Stimulated activated naive CD8-positive, alpha-beta T cell treated with anti-CD3 and anti-CD28 coated beads, Interleukin-15, Interleukin-2, amounts not matched to agents 100 ng/mL and 50 ng/mL, for 24 hours (primary cell): Measurements from ENCODE around the gene CAMTA1.
A peak's percentile ranks its signal among the peaks of the same experiment; 100 is the strongest.

ENCODE experiments used
- H3K27ac Mint-ChIP-seq: one replicate; pipeline ENCODE4 v1.8.0; 2021; ENCODE audit warnings: mild to moderate bottlenecking, mixed read lengths
- H3K27me3 Mint-ChIP-seq: one replicate; pipeline ENCODE4 v1.8.0; 2021; ENCODE audit warnings: mixed read lengths
- H3K36me3 Mint-ChIP-seq: one replicate; pipeline ENCODE4 v1.8.0; 2021; ENCODE audit warnings: low read depth, mixed read lengths
- H3K4me1 Mint-ChIP-seq: one replicate; pipeline ENCODE4 v1.8.0; 2021; ENCODE audit warnings: low read depth, mixed read lengths
- H3K4me3 Mint-ChIP-seq: one replicate; pipeline ENCODE4 v1.8.0; 2021; ENCODE audit warnings: mild to moderate bottlenecking, mixed read lengths
- H3K9me3 Mint-ChIP-seq: one replicate; pipeline ENCODE4 v1.8.0; 2021; ENCODE audit warnings: mixed read lengths

CAMTA1 gene

DNA sequence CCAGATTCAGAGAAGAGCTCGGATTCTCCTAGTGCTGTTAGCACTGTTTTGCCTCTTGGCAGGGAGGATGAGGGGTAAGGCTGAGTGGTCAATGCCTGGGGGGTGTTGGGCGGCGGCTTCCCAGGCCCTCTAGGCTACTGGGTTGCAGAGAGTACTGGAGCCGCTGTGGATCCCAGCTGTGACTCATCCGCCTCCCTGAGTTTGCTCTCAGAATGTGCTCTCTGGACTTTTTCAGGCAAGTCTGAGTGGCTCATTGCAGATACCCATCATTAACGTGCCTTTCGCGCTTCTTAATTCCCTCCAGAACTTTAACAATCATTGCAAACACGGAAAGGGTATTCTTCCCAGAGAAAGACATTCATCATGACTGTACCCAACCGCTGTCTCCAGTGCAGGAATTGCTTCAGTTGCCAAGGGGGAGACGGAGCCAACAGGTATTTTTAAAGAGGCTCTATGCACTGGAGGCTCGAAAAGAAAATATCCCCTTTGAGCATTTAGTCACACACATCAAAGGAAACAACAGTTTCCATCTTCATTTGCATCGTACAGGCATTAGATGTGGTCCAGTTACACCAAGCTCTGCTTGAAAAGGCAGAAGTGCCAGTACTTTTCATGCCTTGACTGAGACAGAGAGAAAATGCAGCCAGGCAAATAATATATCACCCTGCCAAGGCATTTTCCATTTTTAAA lies 14.4 kb upstream of the CAMTA1 start:
- Mint-ChIP-seq H3K27ac (no peak overlapping the region), H3K27me3 (peaks cover 8% of the 10 kb centered on the region), H3K9me3 (no peaks in the 10 kb centered on the region), H3K4me1 (peaks cover 7% of the 10 kb centered on the region), H3K4me3 (no peak overlapping the region), H3K36me3 (no peaks in the 10 kb centered on the region)

DNA sequence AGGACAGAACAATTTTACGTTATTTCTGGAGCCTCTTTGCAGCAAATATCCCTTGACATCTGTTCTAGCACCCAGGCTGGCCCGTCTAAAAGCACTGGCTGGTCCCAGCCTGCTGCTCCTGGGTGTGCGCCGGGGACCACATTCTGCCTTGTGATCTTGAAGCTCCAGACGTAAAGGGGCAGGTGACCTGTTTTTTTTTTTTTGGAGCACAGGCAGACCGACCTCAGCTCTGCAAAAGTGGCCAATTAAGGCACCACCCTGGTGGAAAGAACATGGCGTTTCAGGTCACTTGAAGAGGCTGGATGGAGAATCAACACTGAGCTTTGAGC lies 13.8 kb upstream of the CAMTA1 start:
- Mint-ChIP-seq H3K9me3 (peaks cover 3% of the 10 kb centered on the region), H3K4me3 (no peak overlapping the region), H3K36me3 (no peaks in the 10 kb centered on the region), H3K27ac (no peak overlapping the region), H3K27me3 (peaks cover 8% of the 10 kb centered on the region), H3K4me1 (peaks cover 7% of the 10 kb centered on the region)

DNA sequence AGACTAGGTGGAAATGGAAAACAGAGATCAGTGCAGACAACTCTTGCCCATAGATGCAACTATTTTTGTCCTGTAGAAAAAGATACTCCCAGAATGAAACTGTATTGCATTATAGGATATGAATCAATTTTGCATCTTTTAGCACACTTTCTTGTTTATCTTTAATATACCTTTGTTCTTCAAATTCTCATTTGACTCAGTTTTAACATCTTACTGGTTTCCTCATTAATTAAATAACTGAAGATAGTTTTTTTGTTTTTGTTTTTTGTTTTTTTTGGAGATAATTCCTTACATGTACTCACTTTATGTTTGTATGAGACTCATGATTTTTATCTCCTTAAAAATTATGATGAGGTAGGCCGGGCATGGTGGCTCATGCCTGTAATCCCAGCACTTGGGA lies 10.9 kb upstream of the CAMTA1 start:
- H3K27me3 Mint-ChIP-seq, result peaks cover 8% of the 10 kb centered on the region
- no peaks in the 10 kb centered on the region for H3K36me3 Mint-ChIP-seq
- H3K9me3 Mint-ChIP-seq, result peaks cover 3% of the 10 kb centered on the region
- no peak overlapping the region for H3K4me3 Mint-ChIP-seq
- H3K27ac Mint-ChIP-seq, result no peak overlapping the region
- H3K4me1 Mint-ChIP-seq, result peaks cover 14% of the 10 kb centered on the region

DNA sequence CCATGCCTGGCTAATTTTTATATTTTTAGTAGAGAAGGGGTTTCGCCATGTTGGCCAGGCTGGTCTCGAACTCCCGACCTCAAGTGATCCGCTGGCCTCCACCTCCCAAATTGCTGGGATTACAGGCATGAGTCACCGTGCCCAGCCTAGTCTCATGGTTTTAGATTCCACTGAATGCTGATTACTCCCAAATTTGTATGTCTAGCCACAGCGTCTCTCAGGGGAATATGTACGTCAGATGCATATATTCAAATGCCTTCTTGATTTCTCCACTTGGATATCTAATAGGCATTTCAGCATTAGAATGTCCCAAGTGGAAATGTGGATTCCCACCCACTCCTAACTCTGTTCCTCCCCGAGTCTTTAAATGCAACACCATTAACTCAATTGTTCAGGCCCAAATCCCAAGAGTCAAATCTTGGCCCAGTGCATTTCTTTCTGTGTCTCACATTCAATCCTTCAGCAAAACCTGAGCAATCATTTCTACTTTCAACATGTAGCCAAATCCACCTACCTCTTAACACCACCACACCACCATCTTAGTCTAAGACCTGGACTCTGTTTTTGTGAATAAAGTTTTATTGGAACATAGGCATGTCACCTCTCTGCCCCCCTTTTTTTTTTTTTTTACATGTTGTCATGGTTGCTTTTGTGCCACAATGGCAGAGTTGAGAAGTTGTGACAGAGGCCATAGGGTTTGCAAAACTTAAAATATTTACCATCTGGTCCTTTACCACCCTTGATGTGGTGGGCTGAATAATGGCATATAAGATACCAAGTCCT lies 9.8 kb upstream of the CAMTA1 start:
- no peak overlapping the region for H3K4me3 Mint-ChIP-seq
- H3K4me1 Mint-ChIP-seq, result peaks cover 15% of the 10 kb centered on the region
- H3K27me3 Mint-ChIP-seq, result peaks cover 8% of the 10 kb centered on the region
- peaks cover 3% of the 10 kb centered on the region for H3K9me3 Mint-ChIP-seq
- no peaks in the 10 kb centered on the region for H3K36me3 Mint-ChIP-seq
- H3K27ac Mint-ChIP-seq, result no peak overlapping the region

DNA sequence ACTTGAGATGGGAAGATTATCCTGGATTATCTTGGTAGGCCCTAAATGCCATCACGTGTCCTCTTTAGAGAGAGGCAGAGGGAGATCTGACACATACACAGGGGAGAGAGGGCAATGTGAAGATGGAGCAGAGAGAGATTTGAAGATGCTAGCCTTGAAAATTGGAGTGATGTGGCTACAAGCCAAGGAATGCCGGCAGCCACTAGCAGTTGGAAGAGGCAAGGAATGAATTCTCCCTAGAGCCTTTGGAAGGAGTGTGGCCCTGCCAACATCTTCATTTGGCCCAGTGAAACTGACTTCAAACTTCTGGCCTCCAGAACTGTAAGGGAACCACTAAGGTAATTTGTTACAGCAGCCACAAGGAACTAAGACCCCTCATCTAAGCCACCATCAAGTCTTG lies 8.9 kb upstream of the CAMTA1 start:
- no peaks in the 10 kb centered on the region for H3K36me3 Mint-ChIP-seq
- no peak overlapping the region for H3K27ac Mint-ChIP-seq
- peaks cover 15% of the 10 kb centered on the region for H3K4me1 Mint-ChIP-seq
- no peak overlapping the region for H3K4me3 Mint-ChIP-seq
- peaks cover 4% of the 10 kb centered on the region for H3K27me3 Mint-ChIP-seq
- peaks cover 3% of the 10 kb centered on the region for H3K9me3 Mint-ChIP-seq

DNA sequence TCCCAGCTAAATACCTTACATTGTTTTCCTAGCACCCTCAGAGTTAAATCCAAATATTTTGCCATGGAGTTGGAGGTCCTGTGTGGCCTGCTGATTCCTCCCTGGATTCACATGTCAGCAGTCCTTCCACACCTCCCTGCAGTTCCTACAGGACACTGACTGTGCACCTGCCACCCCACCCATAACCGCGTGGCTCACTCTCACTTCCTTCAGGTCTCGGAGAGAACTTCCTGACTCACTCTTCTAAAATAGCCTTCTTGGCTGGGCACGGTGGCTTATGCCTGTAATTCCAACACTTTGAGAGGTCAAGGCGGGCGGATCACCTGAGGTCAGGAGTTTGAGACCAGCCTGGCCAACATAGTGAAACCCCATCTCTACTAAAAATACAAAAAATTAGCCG lies 8.4 kb upstream of the CAMTA1 start:
- no peak overlapping the region for H3K27ac Mint-ChIP-seq
- H3K9me3 Mint-ChIP-seq, result peaks cover 3% of the 10 kb centered on the region
- H3K4me3 Mint-ChIP-seq, result no peak overlapping the region
- peaks cover 12% of the 10 kb centered on the region for H3K4me1 Mint-ChIP-seq
- H3K36me3 Mint-ChIP-seq, result no peaks in the 10 kb centered on the region
- peaks cover 4% of the 10 kb centered on the region for H3K27me3 Mint-ChIP-seq

DNA sequence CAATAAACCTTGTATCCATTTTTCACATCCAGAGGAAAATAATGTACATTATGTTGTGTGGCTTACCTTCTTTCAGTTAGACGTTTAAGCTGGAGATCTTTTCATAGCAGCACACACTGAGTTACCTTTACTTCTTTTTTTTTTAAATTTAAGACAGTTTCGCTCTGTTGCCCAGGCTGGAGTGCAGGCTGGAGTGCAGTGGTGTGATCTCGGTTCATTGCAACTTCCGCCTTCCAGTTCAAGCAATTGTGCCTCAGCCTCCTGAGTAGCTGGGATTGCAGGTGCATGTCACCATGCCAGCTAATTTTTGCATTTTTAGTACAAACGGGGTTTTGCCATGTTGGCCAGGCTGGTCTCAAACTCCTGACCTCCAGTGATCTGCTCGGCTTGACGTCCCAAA lies 7.4 kb upstream of the CAMTA1 start:
- peaks cover 3% of the 10 kb centered on the region for H3K9me3 Mint-ChIP-seq
- no peak overlapping the region for H3K27ac Mint-ChIP-seq
- H3K27me3 Mint-ChIP-seq, result no peaks in the 10 kb centered on the region
- H3K4me3 Mint-ChIP-seq, result no peak overlapping the region
- H3K4me1 Mint-ChIP-seq, result peaks cover 8% of the 10 kb centered on the region
- H3K36me3 Mint-ChIP-seq, result no peaks in the 10 kb centered on the region

DNA sequence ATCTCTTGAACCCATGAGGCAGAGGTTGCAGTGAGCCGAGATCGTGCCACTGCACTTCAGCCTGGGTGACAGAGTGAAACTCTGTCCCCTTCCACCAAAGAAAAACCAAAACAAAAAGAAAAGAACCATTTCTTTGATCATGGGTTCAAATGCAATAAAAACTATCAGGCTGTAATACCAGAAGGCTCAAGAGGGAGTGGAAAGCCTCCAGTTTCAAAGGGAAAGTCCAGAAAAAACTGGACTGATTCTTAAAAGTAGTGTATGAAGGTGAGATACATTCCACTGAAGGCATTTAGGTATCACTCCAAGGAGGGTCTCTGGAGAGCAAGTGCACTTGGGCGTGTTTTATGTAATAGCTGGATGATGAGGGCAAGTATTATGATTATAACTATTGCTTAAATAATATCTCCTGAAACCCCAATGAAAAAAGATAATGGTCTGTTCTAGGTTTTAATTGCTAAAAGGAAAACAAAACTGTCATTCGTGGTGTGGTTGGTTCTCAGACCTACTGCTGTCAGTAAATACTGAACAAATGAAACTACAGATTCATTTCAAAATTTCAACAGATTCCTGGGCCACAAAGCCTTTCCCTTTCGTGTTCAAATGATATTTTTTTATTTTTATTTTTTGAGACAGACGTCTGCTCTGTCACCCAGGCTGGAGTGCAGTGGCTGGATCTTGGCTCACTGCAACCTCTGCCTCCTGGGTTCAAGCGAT lies 6.0 kb upstream of the CAMTA1 start:
- Mint-ChIP-seq H3K4me3 (no peak overlapping the region), H3K27me3 (no peaks in the 10 kb centered on the region), H3K4me1 (peaks cover 18% of the 10 kb centered on the region), H3K9me3 (peaks cover 3% of the 10 kb centered on the region), H3K27ac (no peak overlapping the region), H3K36me3 (no peaks in the 10 kb centered on the region)

DNA sequence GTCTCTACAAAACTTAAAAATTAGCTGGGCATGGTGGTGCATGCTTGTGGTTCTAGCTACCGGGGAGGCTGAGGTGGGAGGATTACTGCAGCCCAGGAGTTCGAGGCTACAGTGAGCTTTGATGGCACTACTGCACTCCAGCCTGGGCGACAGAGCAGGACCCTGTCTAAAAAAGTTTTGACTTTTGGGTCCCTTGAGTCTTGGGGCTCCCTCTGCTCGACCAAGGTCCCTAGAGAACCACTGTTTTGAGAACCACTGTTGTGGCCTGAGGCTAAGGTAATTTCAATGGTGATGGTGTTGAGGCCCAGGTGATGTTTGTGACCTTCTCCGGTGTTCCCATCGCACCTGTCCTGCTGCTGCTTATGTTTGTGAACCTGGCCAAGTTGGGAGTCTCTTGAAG lies 3.1 kb upstream of the CAMTA1 start:
- peaks cover 24% of the 10 kb centered on the region for H3K4me1 Mint-ChIP-seq
- no peaks in the 10 kb centered on the region for H3K9me3 Mint-ChIP-seq
- no peak overlapping the region for H3K4me3 Mint-ChIP-seq
- H3K27ac Mint-ChIP-seq, result no peak overlapping the region
- peaks cover 2% of the 10 kb centered on the region for H3K36me3 Mint-ChIP-seq
- no peaks in the 10 kb centered on the region for H3K27me3 Mint-ChIP-seq

DNA sequence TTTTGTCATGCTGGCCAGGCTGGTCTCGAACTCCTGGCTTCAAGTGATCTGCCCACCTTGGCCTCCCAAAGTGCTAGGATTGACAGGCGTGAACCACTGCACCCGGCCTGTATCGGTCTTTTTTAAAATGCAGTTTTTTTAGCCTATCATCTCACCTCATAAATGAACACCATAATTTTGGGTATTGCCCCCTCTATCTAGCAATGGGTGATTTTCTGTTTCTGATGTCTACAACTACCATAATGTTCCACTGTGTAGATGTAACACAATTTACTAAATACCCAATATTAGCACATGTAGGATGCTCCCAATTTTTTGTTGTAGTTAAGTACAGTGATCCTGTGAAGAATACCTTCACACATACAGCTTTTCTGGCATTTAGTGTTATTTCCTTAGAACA lies 2.0 kb upstream of the CAMTA1 start:
- Mint-ChIP-seq H3K27ac (no peak overlapping the region), H3K36me3 (peaks cover 9% of the 10 kb centered on the region), H3K4me3 (peak overlapping the region; percentile 81), H3K4me1 (peaks cover 35% of the 10 kb centered on the region), H3K9me3 (no peaks in the 10 kb centered on the region), H3K27me3 (no peaks in the 10 kb centered on the region)

DNA sequence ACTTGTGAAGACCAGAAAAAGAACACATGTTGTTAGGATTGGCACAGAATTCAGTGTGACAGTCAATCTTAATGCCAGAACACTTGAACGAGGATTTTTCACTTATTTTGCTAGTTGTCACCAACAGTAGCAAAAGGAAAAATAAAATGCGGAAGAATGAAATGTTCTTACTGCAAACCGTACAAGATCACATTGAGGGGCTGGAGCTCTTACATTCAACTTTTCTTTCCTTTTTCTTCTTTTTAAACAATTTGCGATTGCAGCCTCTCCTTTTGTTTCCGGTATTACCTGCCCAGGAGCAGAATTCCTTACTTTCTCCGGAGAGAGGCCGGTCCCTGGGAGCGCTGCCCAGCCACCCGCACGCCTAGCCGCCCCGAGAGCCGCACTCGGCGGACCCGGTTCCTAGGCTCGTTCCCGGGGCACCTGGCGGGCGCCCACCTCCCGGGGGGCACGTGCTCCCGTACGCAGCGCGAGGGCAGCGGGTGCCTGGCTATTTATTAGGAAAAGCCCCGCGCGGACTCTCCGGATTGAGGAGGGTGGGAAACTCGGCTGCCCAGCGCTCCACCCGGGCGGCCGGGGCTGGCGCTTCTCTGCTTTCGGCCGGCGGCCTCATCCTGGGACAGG lies 1.2 kb upstream of the CAMTA1 start:
- Mint-ChIP-seq H3K36me3 (peaks cover 16% of the 10 kb centered on the region), H3K27ac (peak overlapping the region; percentile 82), H3K4me1 (peaks cover 43% of the 10 kb centered on the region), H3K4me3 (peak overlapping the region; percentile 81), H3K9me3 (no peaks in the 10 kb centered on the region), H3K27me3 (no peaks in the 10 kb centered on the region)

DNA sequence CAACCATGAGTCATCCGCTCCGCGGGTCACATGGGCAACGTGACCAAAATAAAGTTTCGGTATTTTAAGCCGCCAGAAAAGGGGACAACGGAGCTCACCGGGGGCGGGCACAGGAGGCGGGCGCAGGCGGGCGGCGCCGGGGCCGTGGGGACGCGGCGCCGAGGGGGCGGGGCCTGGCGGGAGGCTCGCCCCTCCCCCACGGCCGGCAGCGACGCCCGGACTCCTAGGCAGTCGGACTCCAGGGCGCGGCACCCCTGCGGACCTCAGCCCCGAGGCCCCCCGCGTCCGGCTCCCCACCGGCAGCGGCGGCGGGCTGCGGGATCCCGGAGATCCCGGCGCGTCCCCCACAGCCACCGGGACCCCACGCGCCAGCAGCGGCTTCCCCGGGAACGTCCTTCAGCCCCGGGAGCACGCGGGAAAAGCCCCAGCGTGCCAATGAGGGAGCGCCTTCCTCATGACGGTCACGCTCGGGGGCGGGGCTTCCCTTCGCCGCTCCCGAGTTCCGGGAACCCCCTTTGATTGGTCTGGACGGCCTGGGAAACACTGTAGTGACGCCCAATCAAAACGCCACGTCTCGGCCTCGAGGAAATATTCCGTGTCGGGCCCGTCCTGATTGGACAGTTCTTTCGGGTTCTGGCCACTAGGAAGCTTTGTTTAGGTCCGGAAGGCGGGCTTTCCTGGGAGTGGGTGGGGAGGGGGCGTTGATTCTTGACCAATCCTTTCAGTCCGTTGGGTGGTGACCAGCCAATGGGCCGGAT lies 515 bp upstream of the CAMTA1 start:
- Mint-ChIP-seq H3K4me3 (peak overlapping the region; percentile 81), H3K36me3 (peaks cover 17% of the 10 kb centered on the region), H3K9me3 (no peaks in the 10 kb centered on the region), H3K27ac (peak overlapping the region; percentile 82), H3K4me1 (peaks cover 44% of the 10 kb centered on the region), H3K27me3 (no peaks in the 10 kb centered on the region)

DNA sequence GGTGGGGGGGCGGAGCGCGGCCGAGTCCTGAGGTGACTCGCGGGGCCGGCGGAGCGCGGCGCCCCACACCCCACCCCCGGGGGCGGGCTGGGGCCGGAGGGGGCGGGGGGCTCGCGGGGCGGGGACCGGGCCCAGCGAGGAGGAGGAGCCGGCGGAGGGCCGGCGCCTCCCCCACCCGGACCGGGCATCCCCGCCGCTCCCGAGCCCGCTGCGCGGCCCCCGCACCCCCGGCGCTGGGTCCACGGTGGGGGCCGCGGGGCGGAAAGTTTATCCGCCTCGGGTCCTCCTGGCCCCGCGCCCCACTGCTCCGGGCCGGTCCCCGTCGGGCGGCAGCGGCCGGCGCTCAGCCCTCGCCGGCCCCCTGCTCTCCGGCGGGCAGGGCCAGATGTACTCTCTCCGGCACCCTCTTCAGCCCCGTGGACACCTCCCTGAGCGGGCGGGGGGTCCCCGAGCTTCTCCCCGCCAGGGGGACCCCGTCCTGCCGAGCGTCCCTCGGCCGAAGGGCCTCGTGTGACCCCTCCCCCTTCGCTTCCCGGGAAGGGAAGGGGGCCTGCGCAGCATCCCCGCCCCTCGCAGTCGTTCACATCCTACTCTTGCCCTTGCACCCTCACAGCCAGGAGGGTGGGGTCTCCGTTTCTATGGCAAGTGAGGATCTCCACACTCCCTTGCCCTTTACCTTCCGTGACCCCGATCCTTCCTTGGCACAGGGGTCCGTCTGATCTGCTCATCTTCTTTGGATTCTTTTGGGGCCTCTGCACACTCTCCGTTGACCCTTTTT lies 663 bp downstream of the CAMTA1 start:
- Mint-ChIP-seq H3K4me1 (peaks cover 54% of the 10 kb centered on the region), H3K36me3 (peaks cover 17% of the 10 kb centered on the region)

DNA sequence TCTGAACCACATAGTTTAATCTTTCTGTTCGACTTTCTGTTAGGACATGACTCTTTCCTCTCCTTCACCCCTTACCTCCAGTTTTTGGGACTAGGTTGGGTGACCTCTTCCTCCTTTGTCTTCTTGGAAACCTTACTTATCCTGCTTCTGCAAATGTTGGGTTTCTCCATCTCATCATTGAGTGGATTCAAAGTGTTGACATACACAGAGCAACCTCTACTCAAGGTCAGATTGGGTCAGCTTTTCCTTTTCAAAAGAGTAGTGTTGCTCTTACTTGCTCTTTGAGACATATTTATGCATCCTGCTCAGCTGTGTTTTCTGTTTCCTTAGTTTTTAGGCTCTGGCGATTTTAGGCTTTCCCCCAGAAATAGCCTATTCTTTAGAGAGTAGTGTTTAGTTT lies 3.7 kb downstream of the CAMTA1 start:
- no peaks in the 10 kb centered on the region for H3K27me3 Mint-ChIP-seq
- peak overlapping the region; percentile 27 for H3K27ac Mint-ChIP-seq
- peak overlapping the region; percentile 3 for H3K4me3 Mint-ChIP-seq
- H3K9me3 Mint-ChIP-seq, result no peaks in the 10 kb centered on the region
- peaks cover 54% of the 10 kb centered on the region for H3K4me1 Mint-ChIP-seq
- H3K36me3 Mint-ChIP-seq, result peaks cover 27% of the 10 kb centered on the region

More for the DNA sequence above, 663 bp downstream of the CAMTA1 start:
- Mint-ChIP-seq H3K4me3 (peak overlapping the region; percentile 94), H3K27ac (peak overlapping the region; percentile 95), H3K27me3 (no peaks in the 10 kb centered on the region), H3K9me3 (no peaks in the 10 kb centered on the region)
